Natural killer cell (primary cell): ENCODE results near the gene BMP8A. TPM values are rescaled to one million over a fixed set of nuclear protein-coding genes. Genes with fewer than 3 reads are reported as not detected.
"Not testable (repeated sequence)": the region's sequence is repeated elsewhere in the genome, so short reads cannot be mapped to it uniquely, and the experiment has no call there.

Experiments used
- ATAC-seq, 3 donors: fragments of 150-1000 bp in 2 of 3; fragments of 200-7000 bp in 1 of 3; cut with Tn5 transposase; 1 replicate in 1 of 3; 2 replicates in 2 of 3; pipeline ENCODE4 v1.10.0; 2021; ENCODE audit warnings: mild to moderate bottlenecking in 2 of 3, moderate library complexity in 2 of 3
- DNase-seq, 2 donors: peaks; one replicate each; pipeline versions ENCODE4 v3.0.0 to v3.0.0-alpha.2; 2013 to 2021; ENCODE audit warnings: mixed read lengths in 1 of 2
- H3K27ac ChIP-seq: one replicate; pipeline ENCODE4 v1.5.1; 2013; ENCODE audit warnings: mild to moderate bottlenecking, low read length
- H3K27me3 ChIP-seq: one replicate; pipeline ENCODE4 v1.6.1; 2013; ENCODE audit warnings: low read length; ENCODE audit not compliant: control insufficient read depth, insufficient read depth
- H3K36me3 ChIP-seq: one replicate; pipeline ENCODE4 v1.6.1; 2013; ENCODE audit warnings: low read length; ENCODE audit not compliant: control insufficient read depth, insufficient read depth
- H3K4me1 ChIP-seq: one replicate; pipeline ENCODE4 v1.6.1; 2013; ENCODE audit warnings: low read length; ENCODE audit not compliant: control insufficient read depth, insufficient read depth
- H3K4me3 ChIP-seq: one replicate; pipeline ENCODE4 v1.5.1; 2013; ENCODE audit warnings: low read length
- H3K9me3 ChIP-seq: one replicate; pipeline ENCODE4 v1.6.1; 2013; ENCODE audit warnings: low read length; ENCODE audit not compliant: control insufficient read depth, insufficient read depth
- H3K27ac Mint-ChIP-seq, 2 donors: one replicate each; pipeline ENCODE4 v1.8.0; 2022; ENCODE audit warnings: mild to moderate bottlenecking in 2 of 2, mixed read lengths in 2 of 2, moderate library complexity in 1 of 2
- H3K27me3 Mint-ChIP-seq, 2 donors: one replicate each; pipeline ENCODE4 v1.8.0; 2022; ENCODE audit warnings: low read depth in 2 of 2, mixed read lengths in 2 of 2
- H3K36me3 Mint-ChIP-seq: one replicate; pipeline ENCODE4 v1.8.0; 2022; ENCODE audit warnings: mixed read lengths
- H3K4me1 Mint-ChIP-seq, 2 donors: one replicate each; pipeline ENCODE4 v1.8.0; 2022; ENCODE audit warnings: mixed read lengths in 2 of 2
- H3K4me3 Mint-ChIP-seq: one replicate; pipeline ENCODE4 v1.8.0; 2022; ENCODE audit warnings: mild to moderate bottlenecking, moderate library complexity, mixed read lengths
- H3K9me3 Mint-ChIP-seq, 2 donors: one replicate each; pipeline ENCODE4 v1.8.0; 2022; ENCODE audit warnings: mixed read lengths in 2 of 2
- WGBS: methylation state at CpG from one replicate; pipeline ENCODE4 v1.1.7; 2013; ENCODE audit warnings: missing lambda C conversion rate; ENCODE audit not compliant: insufficient coverage; 5-methylcytosine and 5-hydroxymethylcytosine counted together
- intact Hi-C: fragments of 100-400 bp; cut with micrococcal nuclease; formaldehyde crosslinking; loops from one replicate; pipeline ENCODE4 v1.14.2; 2022
- total RNA-seq, 4 donors: library from RNA; stranded (reverse); fragments of 120-200 nt in 1 of 4; gene quantifications; one replicate each; pipeline versions ENCODE4 v1.2.3 to v1.2.4, GENCODE V29; 2013 to 2022
- TF ChIP-seq, protein P1 (sequence below): fragments of 200-600 bp; IDR thresholded peaks from one replicate; pipeline ENCODE4 v1.8.0; 2022; ENCODE audit warnings: antibody characterized with exemption

The BMP8A gene
- total RNA-seq, 3 donors from 2014 or later (not counting 1 experiment from before 2014, with no cell fraction given) = 0.29 to 1.6 (median 0.40) TPM

- peaks cover 6 to 19% of the 10 kb centered on the region in 2 donors for H3K27me3 Mint-ChIP-seq
- WGBS = 90% methylated on average over 12 of the region's 14 CpGs
- no peak overlapping the region for H3K4me3 ChIP-seq
- ATAC-seq (no peak), DNase-seq (no peak)
- no peak overlapping the region for H3K27ac ChIP-seq
- peaks cover 3% of the 10 kb centered on the region for H3K27me3 ChIP-seq
- H3K36me3 Mint-ChIP-seq = no peaks in the 10 kb centered on the region
- TF ChIP-seq, protein P1, sequence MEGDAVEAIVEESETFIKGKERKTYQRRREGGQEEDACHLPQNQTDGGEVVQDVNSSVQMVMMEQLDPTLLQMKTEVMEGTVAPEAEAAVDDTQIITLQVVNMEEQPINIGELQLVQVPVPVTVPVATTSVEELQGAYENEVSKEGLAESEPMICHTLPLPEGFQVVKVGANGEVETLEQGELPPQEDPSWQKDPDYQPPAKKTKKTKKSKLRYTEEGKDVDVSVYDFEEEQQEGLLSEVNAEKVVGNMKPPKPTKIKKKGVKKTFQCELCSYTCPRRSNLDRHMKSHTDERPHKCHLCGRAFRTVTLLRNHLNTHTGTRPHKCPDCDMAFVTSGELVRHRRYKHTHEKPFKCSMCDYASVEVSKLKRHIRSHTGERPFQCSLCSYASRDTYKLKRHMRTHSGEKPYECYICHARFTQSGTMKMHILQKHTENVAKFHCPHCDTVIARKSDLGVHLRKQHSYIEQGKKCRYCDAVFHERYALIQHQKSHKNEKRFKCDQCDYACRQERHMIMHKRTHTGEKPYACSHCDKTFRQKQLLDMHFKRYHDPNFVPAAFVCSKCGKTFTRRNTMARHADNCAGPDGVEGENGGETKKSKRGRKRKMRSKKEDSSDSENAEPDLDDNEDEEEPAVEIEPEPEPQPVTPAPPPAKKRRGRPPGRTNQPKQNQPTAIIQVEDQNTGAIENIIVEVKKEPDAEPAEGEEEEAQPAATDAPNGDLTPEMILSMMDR = no peak
- intact Hi-C loops = no loop called here
- peaks cover 5 to 11% of the 10 kb centered on the region in 2 donors for H3K4me1 Mint-ChIP-seq
- H3K4me3 Mint-ChIP-seq = peak overlapping the region; percentile 63
- no peaks in the 10 kb centered on the region for H3K36me3 ChIP-seq
- H3K9me3 ChIP-seq = no peaks in the 10 kb centered on the region
- no peaks in the 10 kb centered on the region for H3K9me3 Mint-ChIP-seq
- no peak overlapping the region for H3K27ac Mint-ChIP-seq
- peaks cover 12% of the 10 kb centered on the region for H3K4me1 ChIP-seq
These were observed 3.4 kb downstream of the BMP8A start for GRCh38 chr1:39494671-39495410.

DNA sequence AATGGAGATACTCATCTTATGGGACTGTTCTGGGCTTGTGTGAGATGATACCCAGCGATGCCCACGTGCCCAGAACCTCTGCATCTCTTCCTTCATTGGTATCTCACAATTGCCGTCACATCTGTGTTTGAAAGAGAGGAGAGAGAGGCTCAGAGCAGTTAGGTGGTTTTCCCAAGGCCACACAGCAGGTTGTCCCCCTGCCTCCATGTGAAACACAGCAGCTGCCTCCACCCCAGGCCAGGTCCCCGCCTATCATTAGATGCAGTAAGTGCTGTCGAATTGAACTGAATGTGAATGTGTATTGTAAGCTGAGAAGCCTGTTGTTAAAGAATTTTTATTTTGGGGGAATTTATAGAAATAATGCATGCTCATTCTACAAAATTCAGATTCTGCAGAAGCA, 5.1 kb downstream of the BMP8A start:
- H3K4me3 ChIP-seq, H3K9me3 Mint-ChIP-seq, intact Hi-C loops, H3K4me3 Mint-ChIP-seq, ATAC-seq, H3K27ac ChIP-seq, H3K36me3 Mint-ChIP-seq, DNase-seq, H3K36me3 ChIP-seq, H3K4me1 Mint-ChIP-seq, H3K9me3 ChIP-seq, H3K27me3 ChIP-seq, H3K27ac Mint-ChIP-seq, H3K4me1 ChIP-seq: not testable (repeated sequence)
- H3K27me3 Mint-ChIP-seq = peaks cover 6 to 19% of the 10 kb centered on the region in 2 donors
- 86% methylated on average over 4 of the region's 5 CpGs for WGBS

DNA sequence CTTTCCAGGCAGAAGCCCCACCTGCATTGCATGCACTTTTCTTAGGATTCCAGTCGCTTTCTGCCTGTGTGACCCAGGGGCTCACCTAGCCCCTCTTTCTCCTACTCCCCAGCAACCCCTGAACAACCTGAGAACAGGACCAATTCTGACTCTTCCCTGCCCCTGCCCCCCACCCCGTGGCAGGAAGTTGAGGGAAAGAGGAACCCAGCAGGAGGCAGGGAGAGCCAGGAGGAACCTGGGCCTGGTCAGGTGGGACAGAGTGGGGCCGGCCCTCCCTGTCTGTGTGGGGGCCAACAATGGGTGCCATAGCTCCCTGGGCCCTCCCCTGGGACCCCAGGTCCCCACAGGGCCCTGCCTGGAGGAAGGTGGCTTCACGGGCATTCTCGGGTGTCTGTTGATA, 6.1 kb downstream of the BMP8A start:
- peaks cover 2% of the 10 kb centered on the region for H3K27me3 ChIP-seq
- Mint-ChIP-seq H3K9me3 (no peaks in the 10 kb centered on the region), H3K36me3 (no peaks in the 10 kb centered on the region), H3K4me3 (no peak overlapping the region), H3K4me1 (peaks cover 0 to 4% of the 10 kb centered on the region in 2 donors), H3K27me3 (peaks cover 6 to 19% of the 10 kb centered on the region in 2 donors), H3K27ac (no peak overlapping the region)
- DNase-seq = no peak
- no peak overlapping the region for H3K27ac ChIP-seq
- H3K36me3 ChIP-seq = no peaks in the 10 kb centered on the region
- ATAC-seq = no peak
- TF ChIP-seq, protein P1 = no peak
- H3K9me3 ChIP-seq = no peaks in the 10 kb centered on the region
- no peak overlapping the region for H3K4me3 ChIP-seq
- 36% methylated on average over 3 of the region's 5 CpGs for WGBS
- H3K4me1 ChIP-seq = peaks cover 2% of the 10 kb centered on the region
- intact Hi-C loops = no loop called here

DNA sequence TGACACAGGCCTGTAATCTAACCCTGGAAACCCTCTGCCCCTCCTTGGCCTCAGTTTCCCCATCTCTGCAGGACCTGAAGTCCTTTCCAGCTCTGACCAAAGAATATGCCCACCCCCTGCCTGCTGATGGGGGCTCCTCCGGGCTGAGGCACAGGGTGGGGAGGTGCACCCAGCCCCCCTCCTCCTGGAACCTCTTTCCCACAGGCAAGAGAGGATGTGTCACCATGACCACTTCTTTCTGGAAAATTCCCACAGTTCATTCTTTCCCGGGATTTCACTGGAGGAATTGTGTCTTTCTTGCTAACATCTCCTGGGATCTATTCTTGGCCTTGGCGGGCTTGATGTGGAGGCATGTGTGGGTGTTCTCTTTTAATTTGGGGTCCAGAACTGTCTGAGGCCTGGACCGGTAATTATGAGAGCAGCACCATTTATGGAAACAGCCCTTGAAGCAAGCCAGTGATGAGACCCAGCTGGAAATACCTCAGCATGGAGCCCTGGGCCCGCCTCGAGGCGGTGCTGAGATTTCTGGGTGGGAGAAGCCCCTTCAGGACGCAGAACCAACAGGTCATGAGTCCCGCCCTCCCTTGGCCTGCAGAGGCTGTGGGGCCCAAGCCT, 6.8 kb downstream of the BMP8A start:
- WGBS = 90% methylated on average over 6 of the region's 9 CpGs
- H3K27ac Mint-ChIP-seq, H3K9me3 ChIP-seq, H3K36me3 Mint-ChIP-seq, ATAC-seq, H3K4me3 Mint-ChIP-seq, H3K27ac ChIP-seq, DNase-seq, H3K36me3 ChIP-seq, H3K27me3 ChIP-seq, H3K4me3 ChIP-seq, H3K9me3 Mint-ChIP-seq, H3K4me1 ChIP-seq, intact Hi-C loops, H3K4me1 Mint-ChIP-seq: not testable (repeated sequence)
- H3K27me3 Mint-ChIP-seq = peaks cover 2 to 15% of the 10 kb centered on the region in 2 donors

DNA sequence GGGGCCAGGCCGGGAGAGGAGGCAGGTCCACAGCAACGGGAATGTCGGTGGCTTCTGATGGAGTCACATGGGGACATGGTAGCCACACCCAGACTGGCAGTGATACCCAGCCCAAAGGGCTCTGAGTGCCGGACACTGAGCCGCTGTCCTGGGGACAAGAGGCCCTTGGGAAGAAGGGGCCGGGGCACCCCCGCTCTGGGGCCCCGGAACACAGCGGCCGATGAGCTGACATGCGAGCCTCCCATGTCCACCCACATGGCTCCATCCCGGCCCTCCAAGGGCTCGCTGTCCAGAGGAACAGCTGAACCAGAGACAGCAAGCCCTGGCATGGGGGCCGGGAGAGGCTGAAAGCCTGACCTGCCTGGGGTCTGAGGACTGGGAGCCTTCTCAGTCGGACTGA, 7.4 kb downstream of the BMP8A start:
- ATAC-seq, H3K36me3 Mint-ChIP-seq, H3K27ac Mint-ChIP-seq, H3K4me3 Mint-ChIP-seq, H3K27me3 ChIP-seq, H3K9me3 ChIP-seq, intact Hi-C loops, DNase-seq, H3K36me3 ChIP-seq, H3K27ac ChIP-seq, H3K4me1 Mint-ChIP-seq, H3K4me3 ChIP-seq, H3K4me1 ChIP-seq, H3K9me3 Mint-ChIP-seq: not testable (repeated sequence)
- H3K27me3 Mint-ChIP-seq = peaks cover 0 to 11% of the 10 kb centered on the region in 2 donors
- WGBS = 95% methylated on average over 5 of the region's 15 CpGs
